ENCODE data around the gene CEP68.
"Not testable (repeated sequence)": the region's sequence is repeated elsewhere in the genome, so short reads cannot be mapped to it uniquely, and the experiment has no call there.

The CEP68 gene

GRCh38 chr2:65120990-65121693 is 64.9 kb downstream of the CEP68 start:
- TF ChIP-seq CTCF (IDR thresholded peaks at IDR 0.05; ENCODE audit: low read depth, low read length, missing control alignments) = no peak
- no peak for DNase-seq (ENCODE audit: low read depth)
- H3K4me3 ChIP-seq (ENCODE audit: low read depth, low read length) = no peak overlapping the region

GRCh38 chr2:65122313-65122712 is 66.1 kb downstream of the CEP68 start:
- DNase-seq (ENCODE audit: low read depth) = no peak

GRCh38 chr2:65125457-65125856 is 69.2 kb downstream of the CEP68 start:
- not testable (repeated sequence) for DNase-seq (ENCODE audit: low read depth)

More at GRCh38 chr2:65122313-65122712, 66.1 kb downstream of the CEP68 start:
- no peak overlapping the region for H3K4me3 ChIP-seq (ENCODE audit: low read depth, low read length)
- TF ChIP-seq CTCF (IDR thresholded peaks at IDR 0.05; ENCODE audit: low read depth, low read length, missing control alignments) = no peak

GRCh38 chr2:65128297-65129190 is 72.3 kb downstream of the CEP68 start:
- H3K4me3 ChIP-seq (ENCODE audit: low read depth, low read length) = peak overlapping the region; percentile 89
- DNase-seq (ENCODE audit: low read depth) = no peak
- no peak for TF ChIP-seq CTCF (IDR thresholded peaks at IDR 0.05; ENCODE audit: low read depth, low read length, missing control alignments)

More at GRCh38 chr2:65125457-65125856, 69.2 kb downstream of the CEP68 start:
- H3K4me3 ChIP-seq (ENCODE audit: low read depth, low read length) = not testable (repeated sequence)

GRCh38 chr2:65129286-65129825 is 73.1 kb downstream of the CEP68 start:
- H3K4me3 ChIP-seq (ENCODE audit: low read depth, low read length) = peak overlapping the region; percentile 89
- no peak for DNase-seq (ENCODE audit: low read depth)

GRCh38 chr2:65129826-65130663 is 73.8 kb downstream of the CEP68 start, which contains the start of gene RAB1A:
Gene RAB1A (minus strand): TSS chr2:65130106. CDS start chr2:65129915, 191 bp downstream.
- H3K4me3 ChIP-seq (ENCODE audit: low read depth, low read length) = peak within 1 kb of the TSS; percentile 89
- TF ChIP-seq CTCF (IDR thresholded peaks at IDR 0.05; ENCODE audit: low read depth, low read length, missing control alignments) = peak; percentile 25
- DNase-seq (ENCODE audit: low read depth) = peak; percentile 98

More at GRCh38 chr2:65129286-65129825, 73.1 kb downstream of the CEP68 start:
- TF ChIP-seq CTCF (IDR thresholded peaks at IDR 0.05; ENCODE audit: low read depth, low read length, missing control alignments) = no peak
